Measurements from ENCODE around the gene VPS37C. TPM values are rescaled to one million over a fixed set of nuclear protein-coding genes. Genes with fewer than 3 reads are reported as not detected.
A peak's percentile ranks its signal among the peaks of the same experiment; 100 is the strongest.
"Not testable (repeated sequence)": the region's sequence is repeated elsewhere in the genome, so short reads cannot be mapped to it uniquely, and the experiment has no call there.

VPS37C gene
- total RNA-seq: 10 to 100 TPM; 25.4 to 27.3 TPM
- long read RNA-seq, partial matches to known transcripts: 0 of 9 reads
- long read RNA-seq, other reads (novel, unspliced or antisense): 9 of 9 reads

GRCh38 chr11:61161190-61162091 lies at the start of gene VPS37C:
TSS of gene VPS37C (minus strand) at chr11:61161426. CDS start at chr11:61138829, 22,597 bp downstream.
- intact Hi-C loops (cut with DNase I, micrococcal nuclease): no loop called here
- ATAC-seq (peak; percentile 86), DNase-seq (peak; percentile 83 to 93)

DNA sequence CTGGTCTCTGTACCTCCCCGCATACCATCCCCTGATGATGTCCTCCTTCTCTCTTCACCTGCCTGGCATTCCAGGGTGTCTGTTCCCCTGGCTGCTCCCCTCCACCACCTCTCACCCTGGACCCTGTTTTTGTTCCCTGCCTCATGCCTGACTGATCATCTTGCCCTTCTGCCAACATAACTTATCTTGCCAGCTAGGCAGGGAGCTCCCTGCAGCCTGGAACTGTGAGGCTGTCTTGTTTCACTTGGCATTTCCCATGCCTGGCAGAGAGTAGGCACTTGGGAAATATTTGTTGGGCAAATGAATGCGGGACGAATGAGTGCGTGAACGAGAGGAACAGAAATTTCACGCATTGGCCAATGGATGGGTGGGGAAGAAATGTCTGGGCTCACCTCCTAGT lies 49.4 kb upstream of the VPS37C start:
- intact Hi-C loops (cut with DNase I, micrococcal nuclease); ATAC-seq; DNase-seq: not testable (repeated sequence)

DNA sequence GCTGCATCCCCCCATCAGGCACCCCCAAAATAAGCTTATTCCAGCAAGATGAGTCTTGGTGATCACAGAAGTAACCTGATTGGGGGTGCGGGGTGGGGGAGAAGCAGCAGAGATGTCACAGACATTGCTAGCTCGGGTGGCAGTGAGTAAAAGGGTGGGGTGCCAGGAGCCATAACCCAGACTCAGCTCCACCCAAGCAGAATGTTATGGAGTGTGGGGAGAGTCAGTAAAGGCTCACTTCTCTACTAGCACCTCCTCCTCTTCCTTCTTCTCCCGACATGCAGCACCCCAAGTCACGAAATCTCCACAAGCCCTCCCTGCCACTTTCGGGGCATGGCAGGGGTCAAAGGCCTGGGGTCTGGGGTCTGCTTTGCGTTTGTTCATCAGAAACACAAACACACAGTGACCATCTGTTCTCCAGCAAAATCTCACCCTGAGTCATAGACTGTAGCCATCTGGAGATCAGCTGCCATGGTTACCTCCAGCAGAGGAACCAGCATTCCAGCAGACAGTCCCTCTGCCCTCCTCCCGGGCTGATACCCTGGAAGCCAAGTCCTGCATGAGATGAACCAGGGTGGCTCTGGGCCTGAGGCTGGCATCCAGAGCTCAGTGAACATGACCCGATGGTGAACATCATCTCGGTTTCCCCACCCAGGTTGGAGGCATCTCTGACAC lies 46.5 kb upstream of the VPS37C start:
- DNase-seq; intact Hi-C loops (cut with DNase I, micrococcal nuclease); ATAC-seq: not testable (repeated sequence)

DNA sequence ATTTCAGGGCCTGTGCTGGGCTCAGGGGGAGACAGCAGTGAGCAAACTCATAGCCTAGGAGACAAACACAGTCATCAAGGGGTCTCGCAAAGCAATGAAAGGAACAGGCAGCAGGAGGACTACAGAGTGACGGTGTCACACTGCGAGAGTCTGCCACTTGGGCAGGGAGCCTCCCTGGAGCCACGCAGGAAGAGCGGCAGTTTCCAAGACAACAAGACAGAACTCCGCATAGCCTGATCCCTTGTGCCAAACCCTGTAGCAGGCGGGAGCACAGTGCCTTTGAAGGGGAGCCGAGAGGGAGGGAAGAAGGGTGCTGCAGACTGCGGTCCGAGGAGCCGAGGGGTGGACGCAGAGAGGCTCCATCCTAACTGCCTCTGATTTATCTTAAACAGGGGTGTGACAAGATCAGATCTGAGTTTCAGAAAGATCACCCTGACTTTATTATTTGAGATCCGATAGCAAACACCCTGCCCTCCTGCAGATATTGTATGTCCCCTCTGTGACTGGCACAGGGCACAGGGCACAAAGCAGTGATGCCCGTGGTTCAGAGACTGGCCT lies 43.4 kb upstream of the VPS37C start:
- ATAC-seq; DNase-seq; intact Hi-C loops (cut with DNase I, micrococcal nuclease): not testable (repeated sequence)

GRCh38 chr11:61203873-61204272 lies 42.6 kb upstream of the VPS37C start:
- intact Hi-C loops (cut with DNase I, micrococcal nuclease); DNase-seq; ATAC-seq: not testable (repeated sequence)

DNA sequence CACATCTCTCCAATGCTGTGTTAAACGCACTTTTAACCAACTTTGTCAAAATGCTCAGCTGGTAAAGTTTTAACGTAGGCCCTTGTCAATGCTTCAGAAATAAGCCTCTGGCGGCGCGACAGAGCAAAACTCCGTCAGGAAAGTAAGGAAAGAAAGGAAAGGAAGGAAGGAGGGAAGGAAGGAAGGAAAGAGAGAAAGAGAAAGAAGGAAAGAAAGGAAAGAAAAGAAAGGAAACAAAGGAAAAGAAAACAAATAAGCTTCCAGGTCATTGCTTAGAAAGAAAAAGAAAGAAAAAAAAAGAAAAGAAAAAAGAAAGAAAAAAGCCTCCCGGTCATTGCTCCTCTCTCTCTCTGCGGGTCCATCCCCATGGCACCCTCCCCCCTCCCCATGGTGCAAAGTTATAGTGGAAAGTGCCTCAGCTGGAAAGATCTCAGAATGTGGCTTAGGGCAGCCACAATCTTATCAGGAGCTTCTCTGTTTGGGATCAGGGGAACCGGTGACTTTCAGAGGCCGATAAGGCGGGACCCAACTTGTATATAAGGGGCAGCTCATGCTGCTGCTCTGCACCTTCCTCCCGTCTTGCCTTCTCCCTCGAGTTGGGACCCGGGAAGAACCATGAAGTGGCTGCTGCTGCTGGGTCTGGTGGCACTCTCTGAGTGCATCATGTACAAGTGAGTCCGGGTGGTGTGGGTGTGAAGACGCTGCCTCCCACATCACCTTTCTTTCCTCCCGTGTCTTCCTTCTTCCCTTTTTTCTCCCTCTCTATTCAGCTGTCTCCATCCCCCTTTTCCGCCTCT lies 41.9 kb upstream of the VPS37C start, which contains the start of gene PGA3:
TSS of gene PGA3 (plus strand) at position 566 of the 797 bp plus-strand sequence. CDS start at position 616, 50 bp downstream.
- ATAC-seq; intact Hi-C loops (cut with DNase I, micrococcal nuclease); DNase-seq: not testable (repeated sequence)

GRCh38 chr11:61201476-61201875 lies 40.2 kb upstream of the VPS37C start:
- DNase-seq (no peak), ATAC-seq (no peak)
- intact Hi-C loops (cut with DNase I, micrococcal nuclease): no loop called here

DNA sequence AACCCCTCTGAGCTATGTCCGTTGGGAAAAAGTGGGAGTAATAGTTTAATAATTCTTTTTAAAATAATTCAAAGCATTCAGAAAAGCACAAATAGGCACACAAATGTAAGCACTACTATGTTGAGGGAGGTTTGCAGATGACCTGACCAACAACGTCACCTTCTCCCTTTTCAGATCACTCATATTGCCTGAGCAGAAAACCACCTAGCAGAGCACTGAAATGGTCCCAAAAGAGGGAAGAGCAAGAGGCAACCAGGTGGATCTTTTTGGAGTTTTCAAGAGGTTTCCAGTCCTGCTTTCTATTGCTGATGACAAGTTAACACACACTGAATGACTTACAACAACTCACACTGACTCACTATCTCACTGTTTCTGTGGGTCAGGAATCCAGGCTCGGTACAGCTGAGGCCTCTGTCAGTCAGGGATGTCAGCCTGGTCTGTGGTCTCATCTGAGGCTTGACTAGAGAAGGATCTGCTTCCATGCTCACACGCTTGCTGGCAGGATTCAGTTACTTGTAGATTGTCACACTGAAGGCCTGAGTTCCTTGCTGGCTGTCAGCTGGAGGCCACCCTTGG lies 37.8 kb upstream of the VPS37C start:
- ATAC-seq: no peak
- DNase-seq: no peak
- intact Hi-C loops (cut with DNase I, micrococcal nuclease): no loop called here

DNA sequence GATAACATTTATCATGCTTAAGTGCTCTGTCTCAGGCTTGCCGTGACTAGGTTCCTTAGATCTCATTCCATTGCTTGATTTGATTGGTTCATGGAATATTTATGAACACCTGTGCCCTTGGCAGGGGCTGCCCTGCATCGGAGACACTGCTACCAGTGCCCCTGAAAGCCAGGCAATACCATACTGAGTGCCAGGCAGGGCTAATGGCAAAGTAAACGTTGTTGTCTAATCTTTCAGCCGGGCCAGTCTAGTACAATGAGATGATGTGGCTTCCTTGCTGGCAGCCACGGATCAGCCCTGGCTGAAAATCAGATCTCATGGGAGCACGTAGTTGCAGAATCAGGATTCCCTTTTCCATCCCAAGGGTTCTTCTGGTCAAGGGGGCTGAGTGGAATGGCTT lies 37.1 kb upstream of the VPS37C start:
- intact Hi-C loops (cut with DNase I, micrococcal nuclease): no loop called here
- ATAC-seq (no peak), DNase-seq (no peak)

- no peak for DNase-seq
- ATAC-seq: no peak
- intact Hi-C loops (cut with DNase I, micrococcal nuclease): no loop called here
Observed at GRCh38 chr11:61195719-61196118, 34.5 kb upstream of the VPS37C start.

- DNase-seq: no peak
- ATAC-seq: no peak
- intact Hi-C loops (cut with DNase I, micrococcal nuclease): no loop called here
Observed at GRCh38 chr11:61194981-61195695, 33.9 kb upstream of the VPS37C start.

GRCh38 chr11:61194169-61194671 lies 33.0 kb upstream of the VPS37C start:
- intact Hi-C loops (cut with DNase I, micrococcal nuclease): no loop called here
- ATAC-seq (no peak), DNase-seq (no peak)

- DNase-seq: no peak
- intact Hi-C loops (cut with DNase I, micrococcal nuclease): no loop called here
- no peak for ATAC-seq
Observed at GRCh38 chr11:61193596-61193995, 32.4 kb upstream of the VPS37C start.

- intact Hi-C loops (cut with DNase I, micrococcal nuclease): loop anchor here in 1 of 2 donors (5.0 kb wide), 1 partner anchor 63 kb away; no protein-coding TSS in a partner anchor
- DNase-seq (no peak), ATAC-seq (no peak)
Observed at GRCh38 chr11:61189933-61190332, 28.7 kb upstream of the VPS37C start.

- intact Hi-C loops (cut with DNase I, micrococcal nuclease): loop anchor here in 1 of 2 donors (5.0 kb wide), 1 partner anchor 60 kb away; no protein-coding TSS in a partner anchor
- peak; percentile 70 for ATAC-seq
Observed at GRCh38 chr11:61187505-61188130, 26.4 kb upstream of the VPS37C start.

DNA sequence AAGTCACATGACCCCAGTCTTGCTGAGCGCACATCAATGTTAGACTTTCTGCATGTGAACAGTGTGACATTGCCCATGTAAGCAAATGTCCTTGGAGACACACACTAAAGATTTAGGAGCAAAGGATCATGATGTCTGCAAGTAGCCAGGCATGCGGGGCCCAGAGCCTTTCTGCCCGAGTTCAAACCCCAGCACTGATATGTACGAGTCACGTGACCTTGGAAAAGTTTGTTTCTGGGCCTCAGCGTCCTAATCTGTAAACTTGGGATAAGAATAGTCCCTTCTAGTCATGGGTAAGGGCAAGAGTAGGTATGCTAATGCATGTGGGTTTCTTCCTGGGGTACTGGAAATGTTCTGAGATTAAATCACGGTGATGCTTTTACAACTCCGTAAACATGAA lies 25.3 kb upstream of the VPS37C start:
- intact Hi-C loops (cut with DNase I, micrococcal nuclease): loop anchor here in 1 of 2 donors (5.0 kb wide), 1 partner anchor 59 kb away; no protein-coding TSS in a partner anchor
- ATAC-seq (no peak), DNase-seq (no peak)

More at GRCh38 chr11:61187505-61188130, 26.4 kb upstream of the VPS37C start:
- peak; percentile 44 to 88 for DNase-seq

DNA sequence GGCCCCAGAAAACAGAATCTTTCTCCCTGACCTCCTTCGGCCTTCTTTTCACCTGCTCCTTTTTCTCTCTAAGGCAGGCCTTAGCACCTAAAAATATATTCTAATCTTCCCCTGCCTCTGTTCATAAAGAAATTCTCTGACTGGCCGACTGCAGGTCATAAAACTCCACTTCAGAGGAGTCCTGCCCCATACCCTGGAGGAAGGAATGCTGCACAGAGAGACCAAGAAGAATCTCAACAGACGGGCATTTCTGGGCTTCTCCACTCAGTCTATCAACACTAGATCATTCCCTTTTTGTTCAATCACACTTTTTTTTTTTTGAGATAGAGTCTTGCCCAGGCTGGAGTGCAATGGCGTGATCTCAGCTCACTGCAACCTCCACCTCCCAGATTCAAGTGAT lies 22.4 kb upstream of the VPS37C start:
- DNase-seq: no peak
- ATAC-seq: no peak
- intact Hi-C loops (cut with DNase I, micrococcal nuclease): no loop called here
